ENCODE results near the gene AATK.

- no peak for TF ChIP-seq CTCF (IDR thresholded peaks at IDR 0.05)
- no peak for TF ChIP-seq POLR2A (IDR thresholded peaks at IDR 0.05)
Measured at GRCh38 chr17:81069135-81069645, 96.8 kb downstream of the AATK start.
